ENCODE data around the gene CCDC138. TPM values are rescaled to one million over a fixed set of nuclear protein-coding genes. Genes with fewer than 3 reads are reported as not detected.
A peak's percentile ranks its signal among the peaks of the same experiment; 100 is the strongest.

CCDC138 gene
- total RNA-seq, 2 donors from 2014 or later = 4.2 to 4.5 TPM

DNA sequence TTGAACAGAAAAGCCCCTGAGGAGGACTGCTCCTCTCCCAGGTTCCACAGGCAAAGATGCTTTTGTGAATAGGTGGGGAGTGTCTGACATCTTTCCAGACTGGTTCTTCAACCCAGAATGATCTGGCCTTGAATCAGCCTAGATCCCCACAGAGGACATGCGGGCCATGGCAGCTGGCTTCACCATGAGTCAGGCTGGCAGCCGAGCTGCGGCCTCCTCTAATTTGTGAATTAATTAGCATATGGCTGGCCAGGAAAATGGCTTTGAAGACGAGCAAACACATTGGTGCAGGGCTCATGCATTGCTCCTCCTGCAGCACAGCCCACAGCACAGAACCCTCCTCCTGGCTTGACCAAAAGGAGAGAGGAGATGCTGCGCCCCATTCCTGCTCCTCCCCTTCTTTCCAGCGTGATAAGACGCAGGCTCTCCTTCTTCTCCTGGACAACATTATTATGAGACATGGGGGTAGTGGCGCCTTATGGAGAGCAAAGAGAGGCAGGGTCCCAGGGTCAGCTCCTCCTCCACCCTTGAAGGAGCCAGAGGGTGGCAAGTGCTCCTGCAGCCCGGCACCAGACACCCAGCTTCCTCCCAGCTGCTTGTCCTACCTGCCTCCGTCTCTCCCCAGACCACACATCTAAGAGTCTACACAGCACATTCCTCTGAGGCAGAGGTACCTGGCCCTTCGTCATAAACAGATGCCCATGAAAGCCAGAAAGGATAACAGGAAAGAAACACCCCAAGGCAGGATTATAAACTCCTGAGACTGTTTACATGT, 135.8 kb downstream of the CCDC138 start:
- intact Hi-C loops (cut with DNase I) = loop anchor here (10.0 kb wide), 1 partner anchor 572 kb away; no protein-coding TSS in a partner anchor
- Histone ChIP-seq H3K9me3 (no peaks in the 10 kb centered on the region), H3K27ac (no peak overlapping the region), H3K36me3 (no peaks in the 10 kb centered on the region), H3K4me3 (no peak overlapping the region), H3K4me1 (replicated peaks) (peaks cover 3% of the 10 kb centered on the region), H3K27me3 (replicated peaks; ENCODE audit: insufficient read depth) (no peaks in the 10 kb centered on the region)
- no peak for TF ChIP-seq POLR2A (IDR thresholded peaks at IDR 0.05)
- TF ChIP-seq, protein P1, sequence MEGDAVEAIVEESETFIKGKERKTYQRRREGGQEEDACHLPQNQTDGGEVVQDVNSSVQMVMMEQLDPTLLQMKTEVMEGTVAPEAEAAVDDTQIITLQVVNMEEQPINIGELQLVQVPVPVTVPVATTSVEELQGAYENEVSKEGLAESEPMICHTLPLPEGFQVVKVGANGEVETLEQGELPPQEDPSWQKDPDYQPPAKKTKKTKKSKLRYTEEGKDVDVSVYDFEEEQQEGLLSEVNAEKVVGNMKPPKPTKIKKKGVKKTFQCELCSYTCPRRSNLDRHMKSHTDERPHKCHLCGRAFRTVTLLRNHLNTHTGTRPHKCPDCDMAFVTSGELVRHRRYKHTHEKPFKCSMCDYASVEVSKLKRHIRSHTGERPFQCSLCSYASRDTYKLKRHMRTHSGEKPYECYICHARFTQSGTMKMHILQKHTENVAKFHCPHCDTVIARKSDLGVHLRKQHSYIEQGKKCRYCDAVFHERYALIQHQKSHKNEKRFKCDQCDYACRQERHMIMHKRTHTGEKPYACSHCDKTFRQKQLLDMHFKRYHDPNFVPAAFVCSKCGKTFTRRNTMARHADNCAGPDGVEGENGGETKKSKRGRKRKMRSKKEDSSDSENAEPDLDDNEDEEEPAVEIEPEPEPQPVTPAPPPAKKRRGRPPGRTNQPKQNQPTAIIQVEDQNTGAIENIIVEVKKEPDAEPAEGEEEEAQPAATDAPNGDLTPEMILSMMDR (IDR thresholded peaks at IDR 0.05) = no peak
- no peak for TF ChIP-seq POLR2AphosphoS5 (IDR thresholded peaks at IDR 0.05)
- WGBS = 61% methylated on average over 11 of the region's 11 CpGs
- no peak for DNase-seq (ENCODE audit: low spot score)

DNA sequence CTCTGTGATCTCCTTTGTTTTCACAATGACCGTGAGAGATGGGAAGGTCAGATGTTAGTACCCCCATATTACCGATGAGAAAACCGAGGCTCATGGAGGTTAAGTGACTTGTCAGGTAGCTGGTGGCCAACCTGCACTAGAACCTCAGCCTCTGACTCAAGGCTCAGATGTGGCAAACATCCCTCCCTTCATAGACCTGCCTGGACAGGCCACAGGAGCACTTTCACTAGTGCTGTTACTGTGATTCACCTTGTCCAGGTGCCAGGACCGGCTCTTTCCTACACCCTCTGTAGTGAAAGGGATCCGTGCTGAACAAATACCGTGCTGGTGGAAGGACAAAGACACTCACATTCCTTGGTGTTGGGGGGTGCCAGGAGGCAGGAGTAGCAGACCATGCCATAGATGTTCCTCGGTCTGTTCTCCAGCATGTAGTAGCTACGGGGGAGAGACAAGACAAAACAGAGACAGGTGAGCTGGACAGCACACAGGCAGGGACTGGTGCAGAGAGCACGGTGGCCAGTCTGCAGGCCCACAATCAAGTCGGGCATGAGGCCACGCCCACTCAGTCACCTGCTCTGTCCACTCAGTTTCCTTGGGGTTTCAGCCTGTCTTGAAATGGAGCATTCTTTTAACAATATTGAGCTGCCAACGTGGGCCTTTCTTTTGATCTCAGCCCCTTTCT, 136.6 kb downstream of the CCDC138 start:
- TF ChIP-seq POLR2A (IDR thresholded peaks at IDR 0.05) (no peak), POLR2AphosphoS5 (IDR thresholded peaks at IDR 0.05) (peak; percentile 76)
- TF ChIP-seq, protein P1 (IDR thresholded peaks at IDR 0.05) = no peak
- no peaks in the 10 kb centered on the region for H3K9me3 ChIP-seq
- H3K27ac ChIP-seq = no peak overlapping the region
- no peaks in the 10 kb centered on the region for H3K27me3 ChIP-seq (replicated peaks; ENCODE audit: insufficient read depth)
- intact Hi-C loops (cut with DNase I) = loop anchor here (10.0 kb wide), 1 partner anchor 572 kb away; no protein-coding TSS in a partner anchor
- no peak overlapping the region for H3K4me3 ChIP-seq
- peak; percentile 85 for DNase-seq (ENCODE audit: low spot score)
- WGBS = 56% methylated on average over 12 of the region's 12 CpGs
- H3K36me3 ChIP-seq = no peaks in the 10 kb centered on the region
- H3K4me1 ChIP-seq (replicated peaks) = no peaks in the 10 kb centered on the region

DNA sequence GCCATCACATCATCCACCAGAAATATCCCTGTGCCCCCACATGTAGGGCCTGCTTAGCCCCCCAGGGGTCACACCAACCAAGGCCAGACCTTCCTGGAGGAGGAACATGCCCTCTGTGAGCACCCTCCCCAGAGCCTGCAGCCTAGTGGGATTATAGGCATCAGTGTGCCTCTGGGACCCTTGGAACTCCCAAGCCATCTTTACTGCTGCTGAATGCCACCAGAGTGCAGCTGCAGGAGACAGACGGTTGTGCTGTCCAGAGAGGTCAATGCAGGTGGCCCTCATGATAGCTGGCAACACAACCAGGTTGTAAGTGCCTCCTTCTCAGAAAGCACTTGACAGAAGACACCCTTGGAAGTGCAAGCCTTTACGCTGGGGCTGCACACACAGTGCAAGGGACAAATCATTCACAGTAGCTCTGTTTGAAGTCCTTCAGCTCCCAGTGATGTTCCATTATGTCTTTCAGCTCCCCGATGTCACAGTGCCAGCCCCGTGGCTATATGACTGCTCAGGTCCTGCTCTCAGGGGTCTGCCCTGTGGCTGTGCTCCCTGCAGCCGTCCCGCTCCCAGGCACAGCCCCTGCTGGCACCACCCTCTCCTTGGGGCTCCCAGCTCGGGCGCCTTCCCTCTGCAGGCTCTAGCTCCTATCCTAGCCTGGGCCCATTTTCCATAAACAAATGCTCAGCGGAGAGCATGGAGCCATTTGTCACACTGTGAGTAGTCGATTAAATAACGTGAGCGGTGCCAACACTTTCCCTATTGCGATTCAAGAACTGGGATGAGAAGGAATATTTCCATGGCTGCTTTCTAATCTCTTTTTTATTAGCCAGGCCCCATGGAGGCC, 137.4 kb downstream of the CCDC138 start:
- H3K27ac ChIP-seq = no peak overlapping the region
- no peaks in the 10 kb centered on the region for H3K4me1 ChIP-seq (replicated peaks)
- no peak for TF ChIP-seq POLR2A (IDR thresholded peaks at IDR 0.05)
- TF ChIP-seq, protein P1 (IDR thresholded peaks at IDR 0.05) = no peak
- TF ChIP-seq POLR2AphosphoS5 (IDR thresholded peaks at IDR 0.05) = no peak
- intact Hi-C loops (cut with DNase I) = loop anchor here (10.0 kb wide), 1 partner anchor 571 kb away; no protein-coding TSS in a partner anchor
- H3K36me3 ChIP-seq = no peaks in the 10 kb centered on the region
- H3K4me3 ChIP-seq = no peak overlapping the region
- no peaks in the 10 kb centered on the region for H3K9me3 ChIP-seq
- 74% methylated on average over 13 of the region's 13 CpGs for WGBS
- no peaks in the 10 kb centered on the region for H3K27me3 ChIP-seq (replicated peaks; ENCODE audit: insufficient read depth)
- DNase-seq (ENCODE audit: low spot score) = no peak

DNA sequence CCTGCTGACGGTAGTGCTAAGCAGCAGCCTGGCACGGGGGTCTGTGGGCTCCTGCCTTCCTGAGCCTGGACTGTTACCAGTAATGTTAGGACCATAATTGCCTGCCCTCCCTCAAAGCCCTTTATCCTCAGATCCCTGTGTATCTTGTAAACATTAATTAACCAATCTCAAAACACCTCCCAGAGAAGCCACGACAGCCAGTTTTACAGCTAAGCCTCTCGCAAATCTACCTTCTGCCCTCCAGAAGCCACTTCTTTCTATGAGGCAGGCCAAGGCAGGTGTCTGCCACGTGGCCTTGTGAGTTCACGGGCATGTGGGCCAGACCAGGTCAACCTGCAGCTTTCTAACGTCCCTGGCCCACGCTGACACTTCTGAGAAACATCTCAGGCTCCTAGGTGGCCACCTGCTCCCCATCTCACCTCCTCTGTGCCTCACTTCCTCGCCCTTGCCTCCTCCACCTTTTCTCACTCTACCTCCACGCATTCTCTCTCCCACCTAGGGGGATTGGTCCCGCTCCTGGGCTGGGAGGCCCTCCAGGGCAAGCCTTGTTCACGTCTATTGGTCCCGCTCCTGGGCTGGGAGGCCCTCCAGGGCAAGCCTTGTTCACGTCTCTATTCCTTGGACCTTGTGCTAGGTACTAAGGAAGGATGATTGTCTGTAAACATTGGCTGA, 138.1 kb downstream of the CCDC138 start:
- 79% methylated on average over 14 of the region's 14 CpGs for WGBS
- intact Hi-C loops (cut with DNase I) = loop anchor here (10.0 kb wide), 1 partner anchor 570 kb away; no protein-coding TSS in a partner anchor
- TF ChIP-seq POLR2AphosphoS5 (IDR thresholded peaks at IDR 0.05) = no peak
- TF ChIP-seq POLR2A (IDR thresholded peaks at IDR 0.05) = no peak
- TF ChIP-seq, protein P1 (IDR thresholded peaks at IDR 0.05) = no peak
- Histone ChIP-seq H3K4me3 (no peak overlapping the region), H3K4me1 (replicated peaks) (no peaks in the 10 kb centered on the region), H3K36me3 (no peaks in the 10 kb centered on the region), H3K27ac (no peak overlapping the region), H3K27me3 (replicated peaks; ENCODE audit: insufficient read depth) (no peaks in the 10 kb centered on the region), H3K9me3 (no peaks in the 10 kb centered on the region)
- DNase-seq (ENCODE audit: low spot score) = no peak
